NCI-H1417 (cell line): ENCODE data around the gene MICOS13.
A peak's percentile ranks its signal among the peaks of the same experiment; 100 is the strongest.
"Not testable (repeated sequence)": the region's sequence is repeated elsewhere in the genome, so short reads cannot be mapped to it uniquely, and the experiment has no call there.

ENCODE experiments used
- DNase-seq, 3 experiments: peaks; one replicate each; lab custom pipeline; 2025; lab: John Stamatoyannopoulos, UW

MICOS13 gene

GRCh38 chr19:5700455-5701092 is 20.3 kb upstream of the MICOS13 start:
- DNase-seq: no peak

GRCh38 chr19:5698635-5699422 is 18.5 kb upstream of the MICOS13 start:
- no peak for DNase-seq

DNA sequence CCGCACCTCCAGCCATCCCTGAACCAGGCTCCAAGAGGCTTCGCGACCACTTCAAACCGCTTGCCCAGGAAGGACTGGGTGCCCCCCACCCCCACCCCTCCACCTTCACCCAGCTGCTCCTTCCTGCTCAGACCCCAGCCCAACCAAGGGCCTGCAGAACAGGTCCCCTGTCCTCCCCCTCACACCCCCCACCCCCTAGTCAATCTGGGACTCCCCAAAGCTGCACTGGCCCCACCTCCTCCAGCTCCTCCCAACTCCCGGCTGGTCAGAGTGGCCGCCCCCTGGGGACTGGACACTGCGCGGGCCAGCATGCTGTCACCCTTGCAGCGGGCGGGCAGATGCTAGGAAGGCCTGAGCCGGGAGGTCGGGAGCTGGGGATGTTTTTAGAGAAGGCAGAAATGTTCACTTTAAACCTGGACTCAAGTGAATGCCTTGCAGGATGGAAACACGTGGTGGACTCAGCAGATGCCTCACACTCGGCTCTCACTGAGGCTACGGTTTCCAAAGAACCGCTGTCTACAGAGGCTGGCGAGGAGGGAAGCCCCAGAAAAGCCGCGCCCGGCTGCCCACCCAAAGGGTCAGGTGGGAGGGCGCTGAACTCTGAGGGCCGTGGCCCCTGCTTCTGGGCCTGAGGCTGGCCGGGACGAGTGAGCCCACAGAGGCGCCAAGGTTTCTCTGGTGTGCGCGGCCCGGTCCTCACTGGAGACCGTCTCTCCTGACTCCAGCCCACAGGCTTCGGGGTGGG is 17.7 kb upstream of the MICOS13 start:
- DNase-seq: no peak

DNA sequence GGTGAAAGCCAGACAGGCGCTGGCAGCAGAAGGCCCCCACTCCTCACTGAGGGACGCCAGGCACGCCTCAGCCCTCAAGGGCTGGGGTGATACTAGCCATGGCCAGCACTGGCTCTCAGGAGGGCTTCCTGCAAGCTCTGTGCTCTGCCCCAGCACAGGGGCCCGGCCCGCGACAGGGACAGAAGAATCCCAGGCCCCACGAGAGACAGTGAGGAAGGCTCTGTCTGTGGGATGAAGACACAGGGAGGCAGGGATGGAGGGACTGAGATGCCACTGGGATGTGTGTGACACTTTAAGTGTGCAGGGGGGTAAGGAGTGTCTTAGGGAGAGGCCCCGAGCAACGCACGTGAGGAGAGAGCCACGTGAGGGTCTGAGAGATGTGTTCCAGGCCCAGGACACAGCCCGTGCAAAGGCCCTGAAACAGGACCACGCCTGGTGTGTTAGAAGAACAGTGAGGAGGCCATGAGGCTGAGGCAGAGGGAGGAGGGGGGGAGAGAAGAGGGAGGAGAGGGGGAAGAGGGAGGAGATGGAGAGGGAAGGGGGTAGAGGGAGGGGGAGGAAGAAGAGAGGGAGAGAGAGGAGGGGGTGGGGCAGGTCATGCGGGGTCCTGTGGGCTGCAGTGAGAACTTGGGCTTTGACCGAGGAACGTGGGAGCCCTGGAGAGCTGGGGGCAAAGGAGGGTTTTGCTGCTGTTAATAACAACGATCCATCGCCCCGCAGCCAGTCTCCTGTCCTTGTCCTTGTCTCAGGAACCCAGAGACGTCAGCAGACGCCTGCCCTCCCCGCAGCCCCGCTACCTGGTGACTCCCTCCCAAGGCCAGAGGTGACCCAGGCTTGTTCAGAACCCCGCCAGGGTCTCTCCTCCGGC is 16.9 kb upstream of the MICOS13 start:
- no peak for DNase-seq

DNA sequence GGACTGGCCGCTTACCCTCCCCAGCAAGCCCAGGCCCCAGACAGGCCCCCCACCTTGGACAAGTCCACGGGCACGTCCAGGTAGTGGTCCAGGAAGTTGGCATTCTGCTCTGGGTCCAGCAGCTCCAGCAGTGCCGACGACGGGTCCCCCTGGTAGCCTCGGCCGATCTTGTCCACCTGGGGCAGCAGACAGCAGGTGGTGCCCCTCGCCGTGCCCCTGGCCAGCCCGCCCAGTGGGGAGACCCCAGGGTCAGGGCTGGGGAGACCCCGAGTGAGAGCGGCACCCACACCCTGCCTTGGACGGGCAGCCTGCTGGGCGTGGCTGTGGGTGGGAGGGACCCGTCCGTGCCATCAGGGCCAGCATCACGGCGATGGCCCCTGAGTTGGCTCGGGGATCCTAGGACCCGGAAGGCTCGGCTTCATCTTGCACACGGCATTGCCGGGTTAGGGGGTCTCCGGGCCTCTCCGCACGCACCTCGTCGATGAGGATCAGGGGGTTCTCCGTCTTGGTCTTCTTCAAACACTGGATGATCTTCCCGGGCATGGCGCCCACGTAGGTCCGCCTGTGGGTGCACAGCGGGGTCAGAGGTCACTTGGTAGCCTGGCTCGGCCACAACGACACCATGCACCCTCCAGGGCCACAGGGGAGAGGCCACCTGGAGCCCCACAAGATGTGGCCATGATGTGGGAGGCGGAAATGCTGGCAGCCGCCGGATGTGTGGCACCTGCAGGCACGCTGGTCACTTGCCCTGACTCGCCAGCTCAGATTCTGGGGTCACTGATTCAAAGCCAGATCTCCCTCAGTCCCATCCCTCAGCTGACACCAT is 16.1 kb upstream of the MICOS13 start:
- no peak for DNase-seq

GRCh38 chr19:5695649-5696195 is 15.4 kb upstream of the MICOS13 start:
- no peak for DNase-seq

GRCh38 chr19:5694956-5695648 is 14.8 kb upstream of the MICOS13 start:
- DNase-seq: no peak

DNA sequence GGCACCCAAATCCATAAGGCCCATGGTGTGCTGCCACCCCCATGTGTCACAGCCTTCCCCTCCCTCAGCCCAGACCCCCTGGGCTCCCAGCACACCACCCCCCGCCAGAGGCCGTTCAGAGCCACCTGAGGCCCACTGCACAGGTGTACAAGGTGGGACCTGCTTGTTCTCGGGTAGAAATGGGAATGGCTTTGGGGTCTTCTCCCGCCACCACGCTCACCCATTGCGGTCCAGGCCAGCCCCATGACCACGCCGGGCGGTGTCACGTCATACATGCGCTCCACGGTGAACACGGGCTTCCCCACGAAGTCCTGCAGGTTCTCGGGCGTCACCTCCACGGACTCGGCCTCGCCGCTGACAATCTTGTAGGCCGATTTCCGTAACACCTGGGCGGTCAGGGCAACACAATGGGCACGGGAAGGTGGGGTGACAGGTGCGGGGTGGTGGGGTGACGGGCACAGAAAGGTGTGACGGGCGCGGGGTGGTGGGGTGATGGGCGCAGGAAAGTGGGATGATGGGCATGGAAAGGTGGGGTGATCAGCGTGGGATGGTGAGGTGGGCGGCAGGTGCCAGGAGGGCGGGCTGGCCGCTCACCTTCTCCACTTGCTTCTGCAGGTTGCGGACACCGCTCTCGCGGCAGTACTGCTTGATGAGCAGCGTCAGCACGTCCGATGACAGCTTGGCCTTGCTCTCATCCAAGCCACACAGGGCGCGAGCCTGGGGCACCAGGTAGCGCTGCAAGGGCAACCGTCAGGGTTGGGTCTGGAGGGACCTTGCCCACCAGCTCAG is 14.0 kb upstream of the MICOS13 start:
- DNase-seq: no peak

DNA sequence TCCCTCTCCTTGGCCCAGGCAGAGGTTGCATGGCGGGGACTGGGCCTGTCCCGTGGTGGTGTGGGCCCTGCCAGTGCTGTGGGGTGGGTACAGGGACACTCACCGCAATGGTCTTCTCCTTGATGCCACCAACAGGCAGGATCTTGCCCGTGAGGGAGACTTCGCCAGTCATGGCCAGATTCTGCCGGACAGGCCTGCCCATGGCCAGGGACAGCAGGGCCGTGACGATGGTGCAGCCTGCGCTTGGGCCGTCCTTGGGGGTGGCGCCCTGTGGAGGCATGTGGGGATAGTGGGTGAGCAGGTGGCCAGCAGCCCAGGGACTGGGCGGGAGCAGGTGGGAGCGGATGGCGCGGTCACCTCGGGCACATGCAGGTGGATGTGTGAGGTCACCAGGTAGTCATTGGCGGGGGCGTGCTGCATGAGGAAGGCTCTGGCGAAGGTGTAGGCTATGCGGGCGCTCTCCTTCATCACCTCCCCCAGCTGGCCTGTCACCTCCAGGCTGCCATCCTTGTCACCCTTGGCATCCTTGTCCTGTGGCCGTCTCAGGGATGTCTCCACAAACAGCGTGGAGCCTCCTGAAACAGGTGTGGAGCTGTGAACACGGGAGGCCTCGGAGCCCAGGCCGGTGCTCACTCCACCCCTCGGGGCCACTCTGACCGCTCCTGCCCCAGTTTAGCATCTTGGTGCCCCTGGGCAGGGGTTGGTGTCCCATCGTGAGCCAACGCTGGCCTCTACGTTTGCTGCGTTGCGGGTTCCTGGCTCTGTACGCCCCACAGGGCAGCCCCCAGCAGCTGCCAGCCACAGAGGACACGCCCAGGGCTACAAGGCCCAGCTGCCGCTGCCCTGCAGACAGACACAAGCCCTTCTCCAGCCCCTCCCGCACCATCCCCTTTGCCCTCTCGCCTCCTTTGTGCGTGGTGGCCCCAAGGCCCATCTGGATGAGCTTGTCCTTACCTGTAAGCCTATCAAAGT is 13.2 kb upstream of the MICOS13 start:
- no peak for DNase-seq

- no peak for DNase-seq
These were observed 12.4 kb upstream of the MICOS13 start for GRCh38 chr19:5692723-5693194.

DNA sequence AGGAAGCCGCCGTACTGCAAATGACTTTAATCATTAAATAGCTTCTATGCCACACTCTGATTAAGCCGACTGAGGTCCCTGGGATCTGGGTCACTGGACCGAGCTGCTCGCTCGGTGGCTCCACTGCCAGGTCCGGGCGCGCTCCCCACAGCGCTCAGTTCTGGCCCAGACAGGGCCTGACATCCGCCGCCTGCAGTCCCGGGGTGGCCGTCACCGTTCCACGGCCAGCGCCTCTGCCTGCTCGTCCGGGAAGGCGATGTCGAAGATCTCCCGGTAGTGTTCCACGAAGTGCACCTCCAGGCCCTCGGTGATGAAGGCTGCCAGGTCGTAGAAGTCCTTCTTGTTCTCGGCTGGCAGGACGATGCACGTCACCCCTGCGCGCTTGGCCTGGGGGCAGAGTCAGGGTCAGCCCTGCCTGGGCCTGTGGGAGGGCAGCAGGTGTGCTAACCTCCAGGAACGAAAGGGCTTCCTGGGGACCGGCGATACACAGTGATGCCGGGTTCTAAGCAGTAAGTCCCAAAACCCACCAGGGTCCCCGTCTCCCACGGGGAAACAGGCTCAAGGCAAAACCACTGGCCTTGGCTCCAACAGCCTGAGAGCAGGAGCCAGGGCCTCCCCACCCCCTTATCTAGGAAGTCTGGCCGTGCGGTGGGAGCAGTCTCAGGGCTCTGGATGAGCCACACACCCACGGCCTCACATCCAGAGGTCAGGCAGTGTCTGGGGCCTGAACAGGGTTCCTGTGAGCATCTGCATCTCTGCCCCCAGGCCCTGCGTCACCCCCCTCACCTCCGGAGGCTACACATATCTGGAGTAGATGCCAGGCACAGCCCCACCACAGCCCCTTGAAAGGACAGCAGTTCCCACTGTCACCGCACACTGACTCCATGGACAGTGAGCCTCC is 11.8 kb upstream of the MICOS13 start:
- no peak for DNase-seq

GRCh38 chr19:5690955-5691821 is 10.9 kb upstream of the MICOS13 start:
- peak in 2 of 3 experiments; percentile 42 to 60 for DNase-seq

GRCh38 chr19:5690125-5690954 is 10.0 kb upstream of the MICOS13 start, which contains the start of gene RPL36:
Gene RPL36 (plus strand): TSS chr19:5690295. CDS start chr19:5690508, 213 bp downstream.
- peak; percentile 92 to 99 (median 97) for DNase-seq

DNA sequence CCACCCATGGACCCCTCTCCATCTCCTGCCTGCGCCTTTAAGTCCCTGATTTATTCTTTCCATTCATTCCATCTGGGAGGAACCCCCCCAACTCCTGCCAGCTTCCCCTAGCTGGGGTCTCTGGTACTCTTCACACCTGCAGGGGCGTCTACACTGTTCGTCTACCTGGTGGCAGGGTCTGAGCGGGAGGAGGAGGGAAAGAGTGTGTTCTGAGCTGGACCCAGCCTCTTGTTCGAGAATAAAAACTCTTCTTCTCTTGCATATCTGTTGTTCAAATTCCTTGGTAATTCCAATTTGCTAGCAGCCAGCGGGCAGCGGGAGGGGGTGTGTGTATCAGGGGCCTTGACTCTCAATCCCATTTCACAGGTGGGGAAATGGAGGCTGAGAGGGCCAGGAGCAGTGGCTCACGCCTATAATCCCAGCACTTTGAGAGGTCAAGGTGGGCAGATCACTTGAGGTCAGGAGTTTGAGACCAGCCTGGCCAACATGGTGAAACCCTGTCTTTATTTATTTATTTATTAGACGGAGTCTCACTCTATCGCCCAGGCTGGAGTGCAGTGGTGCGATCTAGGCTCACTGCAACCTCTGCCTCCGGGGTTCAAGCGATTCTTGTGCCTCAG is 8.1 kb upstream of the MICOS13 start:
- not testable (repeated sequence) for DNase-seq
